ENCODE data around the gene ZNF132.

DNA sequence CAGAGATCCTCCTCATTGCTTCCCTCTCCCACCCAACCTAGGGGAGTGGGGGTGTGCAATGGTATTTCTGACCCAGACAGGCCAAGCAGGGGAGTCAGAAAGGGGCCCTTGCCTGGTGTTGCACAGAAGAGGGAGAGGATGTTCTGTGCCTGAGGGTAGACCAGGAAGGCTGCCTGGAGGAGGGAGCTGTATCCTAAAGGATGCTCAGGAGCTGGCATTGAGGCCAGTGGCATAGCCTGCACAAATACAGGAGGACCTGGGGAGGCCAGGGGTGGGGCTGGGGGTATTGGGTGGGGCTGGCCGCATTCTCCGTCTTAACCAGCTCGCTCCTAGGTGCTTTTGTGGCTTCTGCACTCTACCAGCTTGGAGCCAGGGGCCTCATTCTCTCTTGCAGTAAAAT lies 40.0 kb downstream of the ZNF132 start:
- TF ChIP-seq ZNF274 (IDR thresholded peaks at IDR 0.05; ENCODE audit: low read depth, low read length) = no peak
- no peak for TF ChIP-seq SUZ12 (IDR thresholded peaks at IDR 0.05; ENCODE audit: extremely low read depth, insufficient read depth, insufficient read length)
